TTC549 (cell line): Measurements from ENCODE around the gene DTNBP1.

Experiments used
- FAIRE-seq: peaks from 2 replicates; lab custom pipeline; 2012; peaks lifted over from hg19 to GRCh38; lab: Jason Lieb, UNC

The DTNBP1 gene

GRCh38 chr6:15479761-15480160 is 183.1 kb downstream of the DTNBP1 start:
- no peak for FAIRE-seq

GRCh38 chr6:15477746-15478145 is 185.1 kb downstream of the DTNBP1 start:
- FAIRE-seq = no peak

- no peak for FAIRE-seq
Observed at GRCh38 chr6:15476631-15477380, 186.0 kb downstream of the DTNBP1 start.

- FAIRE-seq = no peak
Observed at GRCh38 chr6:15475872-15476271, 187.0 kb downstream of the DTNBP1 start.

- no peak for FAIRE-seq
Observed at GRCh38 chr6:15475261-15475660, 187.6 kb downstream of the DTNBP1 start.

- FAIRE-seq = no peak
Observed at GRCh38 chr6:15474196-15474595, 188.6 kb downstream of the DTNBP1 start.

- FAIRE-seq = no peak
Observed at GRCh38 chr6:15473741-15474161, 189.1 kb downstream of the DTNBP1 start.

GRCh38 chr6:15473174-15473573 is 189.7 kb downstream of the DTNBP1 start:
- FAIRE-seq = no peak
